Measurements from ENCODE around the gene ZEB1. TPM values are rescaled to one million over a fixed set of nuclear protein-coding genes. Genes with fewer than 3 reads are reported as not detected.
"Not testable (repeated sequence)": the region's sequence is repeated elsewhere in the genome, so short reads cannot be mapped to it uniquely, and the experiment has no call there.

The ZEB1 gene
- total RNA-seq, 1 donor from 2014 or later: 9.3 TPM

- DNase-seq (ENCODE audit: low spot score) (no peak), ATAC-seq (no peak)
These were observed 160.7 kb downstream of the ZEB1 start for GRCh38 chr10:31479752-31480151.

- DNase-seq (ENCODE audit: low spot score) (no peak), ATAC-seq (peak; percentile 82)
These were observed 164.5 kb downstream of the ZEB1 start for GRCh38 chr10:31483546-31483945.

DNA sequence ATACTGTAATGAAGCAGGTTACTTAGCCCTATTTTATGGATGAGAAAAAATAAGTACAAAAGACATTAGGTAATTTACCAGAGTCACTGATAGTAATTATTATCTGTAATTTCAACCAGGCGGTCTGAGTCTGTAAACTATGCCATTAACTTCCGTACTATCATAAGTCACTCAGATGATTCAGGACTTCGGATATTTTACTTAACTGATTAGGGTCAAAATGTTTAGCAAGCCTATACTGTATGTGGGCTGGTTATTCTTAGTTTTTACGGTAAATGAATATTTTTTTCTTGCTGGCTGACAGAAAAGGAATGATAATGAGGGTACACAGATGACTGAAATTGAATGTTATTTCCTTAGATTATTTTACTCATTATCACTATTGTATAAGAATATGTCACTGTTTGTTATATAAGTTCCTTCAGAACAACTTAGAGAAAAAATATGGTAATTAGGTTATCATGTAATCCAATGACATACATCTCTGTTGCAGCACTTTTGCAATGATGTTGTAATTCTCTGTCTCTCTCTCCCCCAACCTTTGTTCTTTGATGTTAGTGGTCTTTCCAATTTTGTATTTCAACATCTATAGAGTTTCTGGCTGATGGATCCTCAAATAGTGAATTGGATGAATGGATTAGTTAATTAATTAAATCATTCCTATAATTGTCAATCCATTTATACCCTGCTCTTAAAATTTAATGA is 165.6 kb downstream of the ZEB1 start:
- no peak for ATAC-seq
- no peak for DNase-seq (ENCODE audit: low spot score)

DNA sequence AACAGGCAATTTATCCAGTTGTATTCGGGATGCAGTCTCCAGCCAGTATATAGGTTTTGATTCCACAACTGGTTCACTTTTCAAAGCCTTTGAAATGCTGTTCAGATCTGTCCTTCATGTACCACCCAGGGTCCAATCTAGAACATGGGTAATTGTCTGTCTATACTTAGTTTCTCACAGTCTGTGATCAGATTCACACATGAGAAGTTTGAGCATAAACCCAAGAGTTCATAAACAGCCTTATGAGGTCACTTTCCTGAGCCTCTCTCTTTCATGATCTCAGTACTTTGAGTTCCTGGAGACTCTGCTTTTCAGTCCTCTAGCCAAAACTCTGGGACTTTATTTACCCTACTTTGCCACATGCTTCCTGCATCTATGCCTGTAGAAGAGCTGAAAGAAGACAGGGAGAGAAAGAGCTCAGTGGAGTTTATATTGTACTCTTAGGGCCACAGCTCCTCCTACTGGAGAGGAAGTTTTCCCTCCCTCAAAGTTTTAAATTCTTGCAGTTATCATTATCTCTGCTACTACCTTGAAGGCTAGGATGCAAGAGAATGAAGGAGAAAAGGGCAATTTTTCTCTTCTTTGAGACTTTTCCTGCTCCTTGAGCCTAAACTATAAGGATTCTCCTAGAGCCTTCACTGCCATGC is 172.0 kb downstream of the ZEB1 start:
- ATAC-seq: peak; percentile 92
- DNase-seq (ENCODE audit: low spot score): no peak

DNA sequence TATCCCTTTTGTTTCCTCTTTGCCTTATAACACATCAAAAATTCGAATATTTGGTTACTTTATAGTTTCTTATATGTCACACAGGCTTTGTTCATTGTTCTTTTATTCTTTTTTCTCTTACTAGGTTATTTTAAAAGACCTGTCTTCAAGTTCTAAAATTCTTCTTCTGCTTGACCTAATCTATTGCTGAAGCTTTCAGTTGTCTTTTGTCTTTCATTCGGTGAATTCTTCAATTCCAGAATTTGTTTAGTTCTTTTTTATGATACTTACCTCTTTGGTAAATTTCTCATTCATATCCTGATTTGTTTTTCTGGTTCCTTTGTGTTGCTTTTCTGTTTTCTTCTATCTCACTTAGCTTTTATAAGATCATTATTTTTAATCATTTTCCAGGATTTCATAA is 188.4 kb downstream of the ZEB1 start:
- DNase-seq (ENCODE audit: low spot score) (no peak), ATAC-seq (no peak)

DNA sequence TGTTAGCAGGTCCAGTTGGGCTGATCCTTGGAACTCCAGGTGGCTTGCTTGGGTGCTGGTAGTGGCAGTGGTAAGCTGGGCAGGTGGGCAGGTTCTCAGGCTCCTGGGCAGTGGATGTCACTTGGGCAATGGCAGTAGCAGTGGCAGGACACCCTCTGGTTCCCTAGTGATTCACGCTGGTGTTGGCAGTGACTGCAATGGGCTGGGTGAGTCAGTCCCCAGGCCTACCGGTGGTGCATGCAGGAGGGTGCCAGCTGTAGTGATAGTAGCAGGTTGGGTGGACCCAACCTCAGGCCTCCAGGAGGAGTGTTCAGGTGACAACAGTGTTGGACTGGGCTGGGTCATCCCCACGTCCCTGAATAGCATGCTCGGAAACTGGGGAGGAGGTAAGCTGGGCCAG is 189.2 kb downstream of the ZEB1 start:
- DNase-seq (ENCODE audit: low spot score): no peak
- no peak for ATAC-seq

DNA sequence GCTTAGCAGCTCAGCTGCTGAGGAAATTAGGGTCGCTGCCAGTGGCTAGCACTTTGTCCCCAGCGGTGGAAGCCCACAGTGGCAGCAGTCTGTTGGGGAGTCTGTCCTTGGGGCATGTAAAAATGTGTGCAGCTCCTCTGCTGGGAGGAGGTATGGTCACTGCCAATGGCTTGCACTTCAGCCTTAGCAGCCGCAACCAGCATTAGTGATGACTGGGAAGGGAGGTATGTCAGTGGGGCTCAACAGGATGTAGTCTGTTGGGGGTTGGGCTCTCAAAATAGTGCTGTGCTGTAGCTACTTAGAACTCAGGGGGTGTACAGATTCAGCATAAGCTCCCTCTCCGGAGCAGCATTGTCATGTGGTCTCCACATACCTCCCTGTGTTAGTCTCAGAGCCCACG is 189.9 kb downstream of the ZEB1 start:
- ATAC-seq (no peak), DNase-seq (ENCODE audit: low spot score) (no peak)

DNA sequence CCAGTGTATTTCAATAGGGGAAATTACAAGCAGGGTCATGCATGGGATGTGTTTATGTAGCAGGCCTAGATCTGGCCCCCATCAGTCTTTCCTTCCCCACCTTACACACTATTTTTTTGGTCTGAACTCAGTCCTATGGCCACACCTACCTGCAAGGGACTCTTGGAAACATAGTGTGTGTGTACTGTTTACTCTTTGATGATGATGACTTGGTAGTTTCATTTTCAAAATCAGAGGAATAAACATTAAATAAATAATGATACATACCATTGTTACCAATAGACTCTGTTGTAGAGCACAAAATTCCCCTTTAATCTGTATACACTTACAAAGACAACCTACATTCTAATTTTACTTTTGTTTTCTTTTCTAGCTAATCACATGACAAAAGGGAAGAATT is 191.0 kb downstream of the ZEB1 start:
- no peak for ATAC-seq
- DNase-seq (ENCODE audit: low spot score): no peak

- no peak for ATAC-seq
These were observed 196.1 kb downstream of the ZEB1 start for GRCh38 chr10:31515116-31515515.

DNA sequence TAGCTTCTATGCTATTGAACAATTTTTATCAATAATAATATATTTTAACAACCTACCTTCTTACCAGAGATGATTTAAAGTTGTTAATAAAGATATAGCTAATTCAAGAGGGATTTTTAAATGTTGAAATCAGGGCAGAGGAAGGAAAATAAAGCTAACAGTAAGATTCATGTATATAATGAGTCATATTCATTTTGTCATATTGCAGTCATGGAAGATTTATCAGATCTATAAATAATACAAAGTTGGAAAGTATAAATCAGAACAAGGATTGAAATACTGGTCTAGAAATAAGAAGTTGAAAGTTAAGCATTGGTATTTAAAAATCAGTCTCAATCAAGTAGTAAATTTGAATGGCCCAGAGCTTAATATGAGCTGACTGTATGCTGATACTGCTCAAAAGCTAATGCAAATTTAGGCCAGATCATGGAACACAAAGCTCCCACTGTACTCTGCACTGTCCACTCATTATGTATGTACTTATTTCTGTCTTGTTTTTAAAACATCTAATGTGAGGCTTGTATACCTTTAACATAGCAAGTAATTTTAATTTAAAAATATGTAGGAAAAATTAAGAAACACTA is 196.9 kb downstream of the ZEB1 start:
- ATAC-seq (no peak), DNase-seq (ENCODE audit: low spot score) (no peak)

More at GRCh38 chr10:31515116-31515515, 196.1 kb downstream of the ZEB1 start:
- no peak for DNase-seq (ENCODE audit: low spot score)

GRCh38 chr10:31520986-31521831 is 202.2 kb downstream of the ZEB1 start:
- no peak for ATAC-seq

DNA sequence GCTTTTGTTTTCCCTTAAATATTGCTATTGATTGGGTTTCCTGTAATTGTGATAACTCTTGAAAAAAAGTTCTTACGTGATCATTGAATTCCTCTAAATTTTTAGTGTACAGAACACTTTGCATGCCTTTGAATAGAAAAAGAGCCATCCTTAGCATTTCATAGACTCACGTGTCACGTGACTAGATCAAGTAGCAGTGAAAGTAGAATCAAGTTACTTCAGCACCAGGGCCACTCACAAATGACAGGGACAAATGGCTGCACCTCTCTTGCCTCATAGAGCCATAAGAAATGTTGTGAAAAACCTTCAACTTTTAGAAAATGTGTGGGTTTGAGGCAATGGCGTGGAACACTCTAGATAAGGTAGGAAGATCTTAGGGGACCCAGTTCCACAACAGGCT is 203.8 kb downstream of the ZEB1 start:
- no peak for DNase-seq (ENCODE audit: low spot score)
- ATAC-seq: no peak

More at GRCh38 chr10:31520986-31521831, 202.2 kb downstream of the ZEB1 start:
- no peak for DNase-seq (ENCODE audit: low spot score)

GRCh38 chr10:31524460-31524859 is 205.4 kb downstream of the ZEB1 start:
- no peak for DNase-seq (ENCODE audit: low spot score)
- ATAC-seq: no peak

DNA sequence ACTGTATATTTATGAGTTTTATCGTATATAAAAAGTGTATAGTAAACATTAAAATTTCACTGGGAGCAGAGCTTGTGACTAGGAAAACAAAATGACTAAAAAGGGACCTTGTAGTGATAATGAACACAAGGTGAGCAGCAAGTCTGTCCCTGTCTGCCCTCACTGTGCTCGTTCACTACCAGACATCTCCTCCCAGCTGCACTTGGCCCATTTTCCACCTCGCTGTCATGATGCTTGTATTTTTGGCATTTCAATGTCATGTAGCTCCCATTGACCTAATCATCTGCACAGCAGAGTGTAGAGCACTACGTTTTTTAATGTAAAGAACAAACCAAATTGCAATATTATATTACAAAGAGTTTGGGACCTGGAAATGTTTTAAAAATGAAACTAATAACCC is 207.2 kb downstream of the ZEB1 start:
- ATAC-seq (no peak), DNase-seq (ENCODE audit: low spot score) (no peak)

DNA sequence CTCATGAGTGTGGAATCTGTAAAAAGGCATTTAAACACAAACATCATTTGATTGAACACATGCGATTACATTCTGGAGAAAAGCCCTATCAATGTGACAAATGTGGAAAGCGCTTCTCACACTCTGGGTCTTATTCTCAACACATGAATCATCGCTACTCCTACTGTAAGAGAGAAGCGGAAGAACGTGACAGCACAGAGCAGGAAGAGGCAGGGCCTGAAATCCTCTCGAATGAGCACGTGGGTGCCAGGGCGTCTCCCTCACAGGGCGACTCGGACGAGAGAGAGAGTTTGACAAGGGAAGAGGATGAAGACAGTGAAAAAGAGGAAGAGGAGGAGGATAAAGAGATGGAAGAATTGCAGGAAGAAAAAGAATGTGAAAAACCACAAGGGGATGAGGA is 207.7 kb downstream of the ZEB1 start:
- no peak for ATAC-seq
- no peak for DNase-seq (ENCODE audit: low spot score)

DNA sequence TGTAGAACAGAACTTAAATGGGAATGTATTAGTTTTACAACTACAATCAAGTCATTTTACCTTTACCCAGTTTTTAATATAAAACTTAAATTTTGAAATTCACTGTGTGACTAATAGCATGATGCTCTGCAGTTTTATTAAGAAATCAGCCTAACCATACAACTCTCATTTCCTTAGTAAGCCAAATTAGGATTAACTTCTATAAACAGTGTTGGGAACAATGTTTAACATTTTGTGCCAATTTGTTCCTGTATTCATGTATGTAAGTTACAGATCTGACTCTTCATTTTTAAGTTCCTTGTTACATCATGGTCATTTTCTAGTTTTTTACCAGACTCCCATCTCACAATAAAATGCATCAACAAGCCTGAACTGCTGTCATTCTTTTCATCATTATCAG is 209.8 kb downstream of the ZEB1 start:
- ATAC-seq (no peak), DNase-seq (ENCODE audit: low spot score) (no peak)

- ATAC-seq (no peak), DNase-seq (ENCODE audit: low spot score) (no peak)
These were observed 217.3 kb downstream of the ZEB1 start for GRCh38 chr10:31536302-31536701.

- ATAC-seq (no peak), DNase-seq (ENCODE audit: low spot score) (no peak)
These were observed 230.9 kb downstream of the ZEB1 start for GRCh38 chr10:31549896-31550295.

- no peak for ATAC-seq
- DNase-seq (ENCODE audit: low spot score): no peak
These were observed 235.5 kb downstream of the ZEB1 start for GRCh38 chr10:31554556-31554955.

- ATAC-seq: no peak
- DNase-seq (ENCODE audit: low spot score): no peak
These were observed 238.8 kb downstream of the ZEB1 start for GRCh38 chr10:31557854-31558253.

DNA sequence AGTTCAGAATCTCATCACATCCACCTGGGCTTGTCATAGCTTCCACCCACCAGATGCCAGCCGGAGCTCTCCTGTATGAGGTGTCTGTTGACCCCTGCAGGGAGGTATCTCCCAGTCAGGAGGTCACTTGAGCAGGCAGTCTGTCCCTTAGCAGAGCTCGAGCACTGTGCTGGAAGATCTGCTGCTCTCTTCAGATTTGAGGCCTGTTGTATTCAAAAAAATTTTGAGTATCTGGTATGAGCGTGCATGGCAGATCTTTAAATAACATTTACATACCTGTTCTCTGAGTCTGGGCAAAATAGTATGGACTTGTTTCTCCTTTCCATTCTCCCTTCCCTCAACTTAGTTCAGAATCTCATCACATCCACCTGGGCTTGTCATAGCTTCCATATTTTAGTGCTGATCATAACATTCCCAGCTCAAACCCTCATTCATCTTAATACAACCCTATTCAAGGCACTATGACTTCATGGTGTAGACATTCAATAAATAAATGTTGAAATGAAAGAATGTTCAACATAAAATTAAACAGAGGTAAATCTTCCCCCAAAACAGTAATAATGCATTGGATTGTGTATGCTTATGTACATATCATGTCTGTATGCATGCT is 249.3 kb downstream of the ZEB1 start:
- DNase-seq (ENCODE audit: low spot score); ATAC-seq: not testable (repeated sequence)

Data from left lobe of liver (tissue), 2 donors.